ENCODE data around the gene NKD2.

DNA sequence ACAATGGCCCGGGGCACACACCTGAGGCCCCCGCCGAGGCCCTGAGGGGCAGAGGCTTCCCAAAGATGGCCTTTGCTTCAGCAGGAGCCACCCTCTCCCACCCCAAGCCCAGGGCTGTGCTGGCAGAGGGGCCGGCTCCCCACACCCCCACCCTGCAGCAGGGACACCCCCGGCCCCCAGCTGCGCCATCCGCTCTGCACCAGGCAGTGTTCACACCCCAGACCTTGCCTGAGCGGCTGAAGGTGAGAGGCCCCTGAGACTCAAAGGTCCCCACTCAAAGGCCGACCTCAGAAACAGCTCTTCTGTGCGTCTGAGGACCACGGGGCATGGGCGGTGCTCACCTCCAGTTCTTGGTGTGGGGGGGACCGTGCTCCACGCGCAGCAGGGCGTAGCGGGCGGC lies 65.6 kb downstream of the NKD2 start:
- TF ChIP-seq, protein P1, sequence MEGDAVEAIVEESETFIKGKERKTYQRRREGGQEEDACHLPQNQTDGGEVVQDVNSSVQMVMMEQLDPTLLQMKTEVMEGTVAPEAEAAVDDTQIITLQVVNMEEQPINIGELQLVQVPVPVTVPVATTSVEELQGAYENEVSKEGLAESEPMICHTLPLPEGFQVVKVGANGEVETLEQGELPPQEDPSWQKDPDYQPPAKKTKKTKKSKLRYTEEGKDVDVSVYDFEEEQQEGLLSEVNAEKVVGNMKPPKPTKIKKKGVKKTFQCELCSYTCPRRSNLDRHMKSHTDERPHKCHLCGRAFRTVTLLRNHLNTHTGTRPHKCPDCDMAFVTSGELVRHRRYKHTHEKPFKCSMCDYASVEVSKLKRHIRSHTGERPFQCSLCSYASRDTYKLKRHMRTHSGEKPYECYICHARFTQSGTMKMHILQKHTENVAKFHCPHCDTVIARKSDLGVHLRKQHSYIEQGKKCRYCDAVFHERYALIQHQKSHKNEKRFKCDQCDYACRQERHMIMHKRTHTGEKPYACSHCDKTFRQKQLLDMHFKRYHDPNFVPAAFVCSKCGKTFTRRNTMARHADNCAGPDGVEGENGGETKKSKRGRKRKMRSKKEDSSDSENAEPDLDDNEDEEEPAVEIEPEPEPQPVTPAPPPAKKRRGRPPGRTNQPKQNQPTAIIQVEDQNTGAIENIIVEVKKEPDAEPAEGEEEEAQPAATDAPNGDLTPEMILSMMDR (IDR thresholded peaks at IDR 0.05; ENCODE audit: poor library complexity) = no peak
- TF ChIP-seq EZH2phosphoT487 (IDR thresholded peaks at IDR 0.05; ENCODE audit: low read depth, severe bottlenecking, unreplicated experiment) (no peak), EZH2 (IDR thresholded peaks at IDR 0.05; ENCODE audit: borderline replicate concordance) (no peak)
